ENCODE data around the gene VPS39.

VPS39 gene

DNA sequence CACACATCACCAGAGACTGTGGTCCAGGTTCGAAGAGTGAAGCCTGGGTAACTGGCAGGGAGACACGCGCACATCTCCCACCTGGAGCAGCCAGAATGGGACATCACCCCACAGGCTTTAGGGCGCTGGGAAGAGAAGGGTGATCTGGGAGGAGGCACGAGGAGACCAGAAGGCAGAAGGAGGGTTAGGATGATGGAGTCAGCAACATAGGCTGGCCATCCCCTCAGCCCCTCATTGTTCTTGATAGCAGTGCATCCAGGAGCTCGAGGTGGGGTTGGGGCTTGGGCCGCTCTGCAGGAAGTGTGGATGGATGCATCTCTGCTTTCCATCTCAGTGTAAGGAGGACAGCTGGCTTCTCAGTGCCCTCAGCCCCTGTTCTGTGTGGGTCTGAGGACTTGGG lies 66.9 kb downstream of the VPS39 start:
- no peak overlapping the region for H3K27ac ChIP-seq (ENCODE audit: low read length)
- ATAC-seq (ENCODE audit: insufficient read depth, low read depth) (no peak), DNase-seq (no peak)
- peaks cover 2% of the 10 kb centered on the region for H3K27me3 ChIP-seq (ENCODE audit: insufficient read depth, low read length, poor library complexity)
- H4K20me1 ChIP-seq (ENCODE audit: insufficient read depth, low read length) = no peaks in the 10 kb centered on the region
- H3K4me3 ChIP-seq (ENCODE audit: low read depth in 1 of 2, low read length in 2 of 2) = no peak overlapping the region
- no peaks in the 10 kb centered on the region for H3K36me3 ChIP-seq (ENCODE audit: insufficient read depth, low read length)
- no peaks in the 10 kb centered on the region for H3K4me1 ChIP-seq (ENCODE audit: insufficient read depth, low read length)
- no peaks in the 10 kb centered on the region for H3K79me2 ChIP-seq (ENCODE audit: insufficient read depth, low read length)
- H3K9ac ChIP-seq (ENCODE audit: low read depth, low read length) = no peak overlapping the region
- no peaks in the 10 kb centered on the region for H3K9me3 ChIP-seq (ENCODE audit: insufficient read depth, low read length, severe bottlenecking)
- no peak overlapping the region for H2AFZ ChIP-seq (ENCODE audit: low read depth, low read length)
- TF ChIP-seq, protein P1, sequence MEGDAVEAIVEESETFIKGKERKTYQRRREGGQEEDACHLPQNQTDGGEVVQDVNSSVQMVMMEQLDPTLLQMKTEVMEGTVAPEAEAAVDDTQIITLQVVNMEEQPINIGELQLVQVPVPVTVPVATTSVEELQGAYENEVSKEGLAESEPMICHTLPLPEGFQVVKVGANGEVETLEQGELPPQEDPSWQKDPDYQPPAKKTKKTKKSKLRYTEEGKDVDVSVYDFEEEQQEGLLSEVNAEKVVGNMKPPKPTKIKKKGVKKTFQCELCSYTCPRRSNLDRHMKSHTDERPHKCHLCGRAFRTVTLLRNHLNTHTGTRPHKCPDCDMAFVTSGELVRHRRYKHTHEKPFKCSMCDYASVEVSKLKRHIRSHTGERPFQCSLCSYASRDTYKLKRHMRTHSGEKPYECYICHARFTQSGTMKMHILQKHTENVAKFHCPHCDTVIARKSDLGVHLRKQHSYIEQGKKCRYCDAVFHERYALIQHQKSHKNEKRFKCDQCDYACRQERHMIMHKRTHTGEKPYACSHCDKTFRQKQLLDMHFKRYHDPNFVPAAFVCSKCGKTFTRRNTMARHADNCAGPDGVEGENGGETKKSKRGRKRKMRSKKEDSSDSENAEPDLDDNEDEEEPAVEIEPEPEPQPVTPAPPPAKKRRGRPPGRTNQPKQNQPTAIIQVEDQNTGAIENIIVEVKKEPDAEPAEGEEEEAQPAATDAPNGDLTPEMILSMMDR (IDR thresholded peaks at IDR 0.05; ENCODE audit: borderline replicate concordance, extremely low read depth, low read length, poor library complexity, severe bottlenecking) = no peak
- no peak for TF ChIP-seq EZH2 (IDR thresholded peaks at IDR 0.05; ENCODE audit: borderline replicate concordance, low read depth, low read length, severe bottlenecking)
- H3K4me2 ChIP-seq (ENCODE audit: insufficient read depth, low read length) = no peak overlapping the region

GRCh38 chr15:42140383-42141070 lies 67.6 kb downstream of the VPS39 start:
- Histone ChIP-seq H3K9ac (ENCODE audit: low read depth, low read length) (no peak overlapping the region), H3K27me3 (ENCODE audit: insufficient read depth, low read length, poor library complexity) (peaks cover 2% of the 10 kb centered on the region), H3K4me2 (ENCODE audit: insufficient read depth, low read length) (no peak overlapping the region), H3K79me2 (ENCODE audit: insufficient read depth, low read length) (no peaks in the 10 kb centered on the region), H3K4me3 (ENCODE audit: low read depth in 1 of 2, low read length in 2 of 2) (no peak overlapping the region), H3K4me1 (ENCODE audit: insufficient read depth, low read length) (no peaks in the 10 kb centered on the region), H4K20me1 (ENCODE audit: insufficient read depth, low read length) (no peaks in the 10 kb centered on the region), H3K27ac (ENCODE audit: low read length) (no peak overlapping the region), H2AFZ (ENCODE audit: low read depth, low read length) (no peak overlapping the region), H3K9me3 (ENCODE audit: insufficient read depth, low read length, severe bottlenecking) (no peaks in the 10 kb centered on the region), H3K36me3 (ENCODE audit: insufficient read depth, low read length) (no peaks in the 10 kb centered on the region)
- no peak for DNase-seq
- ATAC-seq (ENCODE audit: insufficient read depth, low read depth) = no peak
- no peak for TF ChIP-seq EZH2 (IDR thresholded peaks at IDR 0.05; ENCODE audit: borderline replicate concordance, low read depth, low read length, severe bottlenecking)

- no peak overlapping the region for H3K4me2 ChIP-seq (ENCODE audit: insufficient read depth, low read length)
- no peak overlapping the region for H2AFZ ChIP-seq (ENCODE audit: low read depth, low read length)
- peaks cover 2% of the 10 kb centered on the region for H3K27me3 ChIP-seq (ENCODE audit: insufficient read depth, low read length, poor library complexity)
- no peak overlapping the region for H3K4me3 ChIP-seq (ENCODE audit: low read depth in 1 of 2, low read length in 2 of 2)
- no peaks in the 10 kb centered on the region for H3K9me3 ChIP-seq (ENCODE audit: insufficient read depth, low read length, severe bottlenecking)
- no peak overlapping the region for H3K9ac ChIP-seq (ENCODE audit: low read depth, low read length)
- ATAC-seq (ENCODE audit: insufficient read depth, low read depth) (no peak), DNase-seq (no peak)
- no peak overlapping the region for H3K27ac ChIP-seq (ENCODE audit: low read length)
- no peak for TF ChIP-seq EZH2 (IDR thresholded peaks at IDR 0.05; ENCODE audit: borderline replicate concordance, low read depth, low read length, severe bottlenecking)
- TF ChIP-seq, protein P1 (IDR thresholded peaks at IDR 0.05; ENCODE audit: borderline replicate concordance, extremely low read depth, low read length, poor library complexity, severe bottlenecking) = no peak
- no peaks in the 10 kb centered on the region for H3K4me1 ChIP-seq (ENCODE audit: insufficient read depth, low read length)
- H4K20me1 ChIP-seq (ENCODE audit: insufficient read depth, low read length) = no peaks in the 10 kb centered on the region
- no peaks in the 10 kb centered on the region for H3K36me3 ChIP-seq (ENCODE audit: insufficient read depth, low read length)
- no peaks in the 10 kb centered on the region for H3K79me2 ChIP-seq (ENCODE audit: insufficient read depth, low read length)
Measured at GRCh38 chr15:42139596-42139995, 68.5 kb downstream of the VPS39 start.

DNA sequence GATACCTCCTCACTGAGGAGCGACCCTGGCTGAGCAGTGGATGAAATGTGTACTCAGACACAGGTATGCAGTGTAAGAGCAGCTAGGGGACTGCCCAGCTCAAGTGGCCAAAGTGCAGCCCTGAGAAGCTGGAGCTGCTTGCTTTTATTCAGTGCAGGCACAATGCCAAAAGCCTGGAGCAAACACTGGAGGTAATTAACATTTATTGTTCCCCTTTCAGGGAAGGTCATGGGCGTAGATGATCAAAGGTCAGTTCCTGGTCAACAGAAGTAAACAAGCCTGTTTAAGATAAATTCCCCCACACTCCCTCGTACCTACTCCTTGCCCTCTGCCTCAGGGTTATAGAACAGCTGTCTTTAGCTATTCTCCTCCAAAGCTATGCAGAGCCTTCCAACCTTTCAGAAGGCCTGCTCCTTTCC lies 69.1 kb downstream of the VPS39 start:
- TF ChIP-seq EZH2 (IDR thresholded peaks at IDR 0.05; ENCODE audit: borderline replicate concordance, low read depth, low read length, severe bottlenecking) = no peak
- TF ChIP-seq, protein P1 (IDR thresholded peaks at IDR 0.05; ENCODE audit: borderline replicate concordance, extremely low read depth, low read length, poor library complexity, severe bottlenecking) = no peak
- H4K20me1 ChIP-seq (ENCODE audit: insufficient read depth, low read length) = no peaks in the 10 kb centered on the region
- no peaks in the 10 kb centered on the region for H3K79me2 ChIP-seq (ENCODE audit: insufficient read depth, low read length)
- DNase-seq (no peak), ATAC-seq (ENCODE audit: insufficient read depth, low read depth) (no peak)
- no peaks in the 10 kb centered on the region for H3K4me1 ChIP-seq (ENCODE audit: insufficient read depth, low read length)
- no peaks in the 10 kb centered on the region for H3K9me3 ChIP-seq (ENCODE audit: insufficient read depth, low read length, severe bottlenecking)
- no peaks in the 10 kb centered on the region for H3K36me3 ChIP-seq (ENCODE audit: insufficient read depth, low read length)
- H3K9ac ChIP-seq (ENCODE audit: low read depth, low read length) = no peak overlapping the region
- peaks cover 2% of the 10 kb centered on the region for H3K27me3 ChIP-seq (ENCODE audit: insufficient read depth, low read length, poor library complexity)
- no peak overlapping the region for H3K4me3 ChIP-seq (ENCODE audit: low read depth in 1 of 2, low read length in 2 of 2)
- no peak overlapping the region for H2AFZ ChIP-seq (ENCODE audit: low read depth, low read length)
- H3K27ac ChIP-seq (ENCODE audit: low read length) = no peak overlapping the region
- H3K4me2 ChIP-seq (ENCODE audit: insufficient read depth, low read length) = no peak overlapping the region

Measured in DND-41 (cell line).